HG03571 (cell line): ENCODE measurements around the gene SYT1.

Experiments
- ATAC-seq: cut with Tn5 transposase; IDR thresholded peaks from one replicate; pipeline ENCODE4 v1.9.1; 2021; ENCODE audit not compliant: unreplicated experiment

SYT1 gene

DNA sequence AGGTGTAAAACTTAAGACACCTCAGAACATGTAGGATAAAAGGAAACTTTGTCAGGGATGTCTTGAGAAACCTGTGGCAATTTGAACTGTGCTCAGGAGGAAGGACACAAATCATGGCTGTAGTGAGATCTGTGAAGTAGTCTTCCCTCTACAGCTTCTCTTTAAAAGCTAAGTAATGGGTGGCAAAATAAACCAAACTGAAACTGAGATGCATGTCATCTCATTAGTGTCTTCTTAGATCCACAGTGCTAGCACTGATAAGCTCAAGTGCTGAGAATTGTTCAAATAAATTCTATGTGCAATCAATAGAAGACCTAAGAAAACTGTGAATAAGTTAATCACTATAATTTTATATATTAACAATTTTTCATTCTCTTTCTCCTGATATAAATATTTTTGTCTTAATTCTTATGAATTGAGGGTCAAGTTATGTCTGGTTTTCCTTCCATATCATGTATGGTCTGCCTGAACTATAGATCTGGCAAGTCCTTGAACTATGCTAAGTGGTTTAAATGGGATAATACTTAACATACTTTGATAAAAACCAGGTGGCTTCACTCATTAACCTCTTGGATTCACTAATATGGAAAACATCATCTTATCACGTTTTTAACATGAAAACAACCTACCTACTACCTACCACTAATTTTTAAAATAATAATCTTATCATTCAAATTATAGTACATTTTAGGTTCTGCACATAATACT is 27.2 kb downstream of the SYT1 start:
- no peak for ATAC-seq

DNA sequence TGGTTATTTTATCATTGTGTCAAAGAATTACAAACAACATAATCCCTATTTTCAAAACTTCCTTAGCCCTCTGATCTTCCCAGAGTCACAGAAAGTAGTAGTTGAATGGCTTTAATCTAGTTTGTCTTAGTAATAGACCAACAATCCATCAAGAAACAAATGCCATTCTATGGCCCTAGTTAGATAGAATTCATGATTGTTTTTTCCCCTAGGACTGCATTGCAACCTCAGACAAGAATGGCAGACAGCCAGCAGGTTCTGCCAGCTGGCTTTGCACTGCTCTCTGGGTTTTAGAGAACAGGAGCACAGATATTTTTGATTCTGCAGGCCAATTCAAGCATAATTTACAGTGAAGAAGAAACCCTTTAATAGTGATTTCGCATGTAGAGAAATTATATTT is 33.8 kb downstream of the SYT1 start:
- no peak for ATAC-seq

DNA sequence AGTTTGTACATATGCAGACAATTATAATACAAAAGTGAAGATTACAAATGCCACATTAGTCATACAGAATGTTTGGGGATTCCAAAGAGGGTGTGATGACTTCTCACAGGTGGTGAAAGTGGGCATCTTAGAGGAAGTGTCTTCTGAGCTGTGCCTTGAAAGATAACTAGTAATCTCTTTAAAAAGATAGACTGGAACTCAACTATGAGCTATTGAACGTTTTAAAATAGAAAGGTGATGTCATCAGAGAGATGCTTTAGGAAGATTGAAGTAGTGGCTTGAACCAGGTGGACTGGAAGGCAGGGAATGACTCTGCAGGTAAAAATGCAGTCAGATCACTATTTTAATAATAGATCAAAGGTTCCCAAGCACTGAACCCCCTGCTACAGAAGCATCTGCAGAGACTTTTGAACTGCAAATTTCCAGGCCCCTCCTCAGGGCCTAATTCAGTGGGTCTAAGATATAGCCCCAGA is 50.3 kb downstream of the SYT1 start:
- ATAC-seq = no peak

DNA sequence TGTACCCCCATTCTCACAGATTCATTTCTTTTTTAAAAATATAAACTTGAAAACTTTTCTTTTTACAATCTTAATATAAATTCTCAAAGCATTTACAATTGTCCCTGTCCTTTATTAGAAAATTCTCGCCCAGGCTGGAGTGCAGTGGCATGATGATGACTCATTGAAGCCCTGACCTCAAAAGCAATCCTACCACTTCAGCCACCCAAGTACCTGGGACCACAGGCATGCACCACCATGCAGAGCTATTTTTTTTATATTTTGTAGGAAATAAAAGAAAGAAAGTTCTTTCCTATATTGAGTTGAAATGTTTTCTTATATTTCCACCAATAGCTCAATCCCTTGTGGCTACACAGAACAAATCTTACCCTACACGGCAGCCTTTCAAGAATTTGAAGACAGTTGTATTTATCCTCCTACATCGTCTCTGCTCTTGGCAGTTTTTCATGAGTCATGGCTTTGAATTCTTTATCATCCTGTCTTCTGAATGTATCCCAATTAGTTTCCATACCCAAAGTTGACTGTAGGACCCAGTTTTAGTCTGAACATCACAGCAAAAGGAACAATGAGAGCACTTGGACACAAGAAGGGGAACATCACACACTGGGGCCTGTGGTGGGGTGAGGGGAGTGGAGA is 52.4 kb downstream of the SYT1 start:
- ATAC-seq = no peak

DNA sequence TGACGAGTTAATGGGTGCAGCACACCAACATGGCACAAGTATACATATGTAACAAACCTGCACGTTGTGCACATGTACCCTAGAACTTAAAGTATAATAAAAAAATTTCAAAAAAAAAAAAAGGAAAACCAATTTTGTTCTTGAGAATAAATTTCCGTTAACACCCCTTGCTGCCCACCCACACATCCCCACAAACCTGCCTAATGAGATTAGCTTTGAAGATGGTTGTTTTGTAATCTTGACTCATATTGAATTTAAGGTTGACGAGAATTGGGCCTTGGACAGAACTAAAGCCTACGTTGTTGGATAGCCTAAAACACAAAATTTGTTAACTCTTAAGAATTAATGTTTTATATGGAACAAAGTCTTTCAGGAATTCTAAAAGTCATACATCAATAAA is 52.9 kb downstream of the SYT1 start:
- no peak for ATAC-seq

DNA sequence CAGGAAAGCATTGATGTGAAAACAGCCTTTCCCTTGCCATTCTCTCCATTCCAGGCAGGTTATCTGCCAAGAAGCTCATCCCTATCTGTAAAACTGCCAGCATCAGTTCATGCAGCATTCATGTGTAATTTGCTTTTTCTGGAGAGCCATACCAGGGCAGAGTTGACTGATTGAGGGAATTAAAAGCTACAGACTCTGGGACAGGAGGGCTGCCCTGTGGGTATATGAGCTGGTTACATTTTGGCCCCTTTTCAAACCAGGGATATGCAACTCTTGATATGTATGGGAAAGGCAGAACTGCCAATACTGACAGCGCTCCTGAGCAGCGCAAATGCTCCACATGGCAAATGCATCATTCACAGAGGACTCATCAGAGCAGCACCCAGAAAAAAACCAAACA is 53.7 kb downstream of the SYT1 start:
- no peak for ATAC-seq

DNA sequence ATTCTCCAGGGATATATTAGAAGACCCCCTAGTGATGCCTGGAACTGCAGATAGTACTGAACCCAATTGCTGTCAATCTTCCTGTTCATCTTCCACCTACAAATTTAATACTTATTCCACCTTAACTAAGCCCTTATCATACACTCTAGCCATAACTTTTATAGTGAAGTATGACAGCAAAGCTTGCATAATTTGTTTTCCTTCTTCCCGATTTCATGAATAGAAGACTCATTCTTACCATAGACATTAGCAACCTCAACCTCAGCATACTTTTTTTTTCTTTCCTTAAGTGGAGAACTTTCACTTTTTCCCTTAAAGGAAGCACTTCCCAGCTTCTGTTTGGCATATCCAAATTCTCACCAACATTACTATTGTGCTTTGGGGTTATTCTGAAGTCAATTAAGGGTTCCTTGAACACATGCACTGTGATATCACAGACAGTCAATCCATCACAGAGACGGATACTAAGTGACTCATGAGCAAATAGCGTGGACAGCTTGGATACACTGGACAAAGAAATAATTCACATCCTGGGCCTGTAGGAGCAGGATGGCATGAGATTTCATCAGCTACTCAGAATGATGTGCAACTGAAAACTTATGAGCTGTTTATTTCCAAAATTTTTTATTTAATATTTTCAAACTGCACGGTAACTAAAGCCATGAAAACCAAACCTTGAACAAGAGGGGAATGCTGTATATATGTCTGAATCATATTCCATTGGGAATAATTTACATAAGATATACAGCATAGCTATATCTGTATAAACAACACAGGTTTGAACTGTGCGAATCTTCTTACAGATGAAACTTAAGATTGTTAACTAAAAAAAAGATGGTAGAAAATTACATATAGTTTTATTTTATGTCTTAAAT is 63.9 kb downstream of the SYT1 start:
- no peak for ATAC-seq

DNA sequence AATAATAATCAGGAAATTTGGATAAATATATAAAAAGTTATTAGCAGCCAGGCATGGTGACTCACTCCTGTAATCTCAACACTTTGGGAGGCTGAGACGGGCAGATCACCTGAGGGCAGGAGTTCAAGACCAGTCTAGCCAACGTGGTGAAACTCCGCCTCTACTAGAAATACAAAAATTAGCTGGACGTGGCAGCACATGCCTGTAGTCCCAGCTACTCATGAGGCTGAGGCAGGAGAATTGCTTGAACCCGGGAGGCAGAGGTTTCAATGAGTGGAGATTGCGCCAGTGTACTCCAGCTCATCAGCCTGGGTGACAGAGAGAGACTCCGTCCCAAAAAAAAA is 64.5 kb downstream of the SYT1 start:
- ATAC-seq = no peak

DNA sequence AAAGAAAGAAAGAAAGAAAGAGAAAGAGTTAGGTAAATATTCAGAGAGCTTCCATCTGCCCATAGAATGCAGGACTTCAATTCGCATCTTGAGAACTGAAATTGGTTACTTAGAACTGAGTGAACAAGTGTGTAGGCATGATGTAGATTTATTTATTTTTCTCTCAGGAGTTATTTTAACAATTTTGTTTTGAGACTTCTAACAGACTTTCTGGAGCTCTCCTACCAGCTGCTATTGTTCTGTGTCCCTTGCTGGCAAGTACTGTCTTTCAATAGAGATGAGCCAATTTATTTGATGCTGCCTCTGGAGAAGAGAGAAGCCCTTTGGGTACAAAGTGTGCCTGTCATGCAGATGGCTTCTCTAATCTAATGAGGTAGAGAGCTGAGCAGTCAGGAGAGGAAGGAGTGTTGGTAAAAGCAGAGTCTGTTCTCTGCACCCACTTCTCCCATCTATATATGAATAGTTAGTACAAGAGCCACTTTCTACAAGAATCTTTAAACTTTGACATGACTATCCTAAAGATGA is 67.0 kb downstream of the SYT1 start:
- ATAC-seq = no peak

DNA sequence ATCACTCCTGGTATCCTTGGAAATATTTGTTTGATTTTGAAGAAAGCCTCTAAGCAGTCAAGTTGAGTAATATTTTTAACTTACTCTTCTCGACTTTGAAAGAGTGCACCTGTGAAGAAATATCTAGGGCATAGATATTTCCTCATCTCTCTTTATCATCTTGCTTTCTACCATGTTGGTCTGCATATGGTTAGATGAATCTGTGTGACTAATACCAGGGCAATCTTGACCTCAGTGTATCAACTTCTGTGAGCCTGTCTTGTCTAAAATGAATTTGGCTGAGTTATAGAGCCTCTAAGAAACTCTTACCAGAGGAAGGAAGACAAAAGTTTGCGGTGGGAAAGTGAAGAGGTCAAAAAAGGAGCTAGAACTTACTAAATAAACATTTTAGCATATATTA is 68.4 kb downstream of the SYT1 start:
- no peak for ATAC-seq

DNA sequence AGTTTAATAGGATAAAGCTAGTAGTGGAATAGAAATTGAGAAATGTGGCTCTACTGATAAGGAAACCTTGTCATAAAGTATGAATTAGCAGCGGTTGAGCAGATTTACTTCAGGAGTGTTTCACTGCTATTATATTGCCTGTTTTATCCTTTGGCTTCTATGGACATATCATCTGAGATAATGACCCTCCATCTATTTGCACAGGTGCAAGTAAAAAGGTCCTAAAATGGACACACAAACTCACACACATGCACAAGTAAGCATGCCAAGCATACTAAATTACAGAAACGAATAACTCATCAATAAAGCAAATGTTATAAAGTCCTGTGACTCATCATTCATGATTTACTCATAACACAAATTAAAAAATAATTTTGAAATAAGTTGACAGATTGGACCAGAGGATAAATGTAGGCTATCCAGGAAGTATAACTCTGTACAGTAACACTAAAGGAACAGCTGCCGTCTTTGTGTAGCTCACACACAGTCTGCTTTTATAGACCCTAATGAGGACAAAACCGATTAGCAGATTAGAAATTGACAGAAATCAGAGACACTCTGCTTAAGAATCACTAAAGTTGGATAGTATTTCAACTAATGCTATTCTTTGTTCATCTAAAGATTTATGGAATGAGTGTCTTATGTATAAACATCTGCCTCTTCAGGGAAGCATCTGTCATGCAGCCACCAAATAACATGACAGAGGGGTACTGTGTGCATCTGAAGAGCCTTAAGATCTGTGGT is 73.9 kb downstream of the SYT1 start:
- ATAC-seq = no peak

DNA sequence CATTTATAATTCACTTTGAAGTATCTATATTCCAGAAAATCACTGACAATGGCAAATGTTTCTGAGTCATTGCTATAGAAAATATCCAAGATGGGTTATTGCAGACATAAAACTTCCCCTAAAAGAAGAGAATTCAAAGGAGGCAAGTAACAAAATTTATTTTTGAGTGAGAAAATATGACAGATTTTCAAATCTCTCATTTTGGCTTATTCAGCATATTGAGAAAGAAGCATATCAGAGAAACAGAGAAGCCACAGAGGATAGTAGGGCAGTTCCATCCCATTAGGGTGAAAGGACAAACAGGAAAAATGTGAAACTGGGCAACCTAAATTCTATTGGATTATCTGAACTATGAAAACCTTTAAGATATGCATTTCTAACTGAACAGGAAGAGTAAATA is 85.0 kb downstream of the SYT1 start:
- no peak for ATAC-seq

DNA sequence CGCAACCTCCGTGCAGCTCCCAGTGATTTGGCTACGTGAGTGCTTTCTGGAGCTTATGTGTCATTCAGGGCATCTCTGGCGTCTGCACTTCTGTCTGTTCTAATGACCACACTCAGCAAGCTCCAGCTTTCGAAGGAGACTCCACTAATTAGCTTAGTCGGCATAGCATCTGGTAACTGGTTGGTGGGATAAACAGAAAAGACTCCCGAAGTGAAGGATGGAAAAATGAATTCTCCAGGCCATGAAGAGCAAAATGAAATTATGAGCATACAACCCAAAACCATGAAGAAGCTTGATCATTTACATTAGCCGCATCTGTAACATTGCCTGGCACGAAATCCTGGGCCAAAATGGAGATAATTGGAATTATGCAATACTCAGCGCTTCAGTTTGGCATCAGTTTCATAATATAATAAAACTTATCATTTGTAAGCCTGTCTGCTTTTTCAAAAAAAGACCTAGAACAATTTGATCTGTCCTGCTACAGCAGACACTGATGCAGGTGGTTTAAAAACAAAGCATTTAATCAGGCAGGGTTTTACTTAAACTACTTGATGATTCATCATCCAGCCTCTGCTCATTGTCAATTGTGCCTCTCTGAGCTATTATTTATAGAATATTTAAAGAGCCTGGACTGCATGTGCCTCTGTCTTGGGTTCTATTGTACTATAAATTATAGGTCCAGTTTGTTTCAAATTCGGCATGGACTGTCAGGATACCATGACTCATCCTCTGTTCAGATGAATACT is 87.4 kb downstream of the SYT1 start:
- ATAC-seq = no peak

DNA sequence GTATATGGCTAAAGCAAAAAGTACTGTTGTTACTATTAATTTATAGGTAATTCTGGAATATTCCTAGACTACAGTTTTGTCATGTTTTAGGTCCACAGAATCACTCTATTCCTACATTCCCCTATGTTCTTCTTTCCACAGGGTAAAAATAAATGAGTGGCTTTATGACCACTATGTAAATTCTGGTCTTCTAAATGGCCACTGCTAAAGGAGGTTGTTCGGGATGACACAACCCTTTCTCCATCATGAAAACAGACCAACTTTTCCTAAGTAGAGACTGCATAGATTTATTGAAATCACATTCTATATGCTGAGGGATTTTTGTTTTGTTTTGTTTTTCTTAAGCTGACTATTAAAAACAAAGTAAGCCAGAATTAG is 88.0 kb downstream of the SYT1 start:
- ATAC-seq = no peak

DNA sequence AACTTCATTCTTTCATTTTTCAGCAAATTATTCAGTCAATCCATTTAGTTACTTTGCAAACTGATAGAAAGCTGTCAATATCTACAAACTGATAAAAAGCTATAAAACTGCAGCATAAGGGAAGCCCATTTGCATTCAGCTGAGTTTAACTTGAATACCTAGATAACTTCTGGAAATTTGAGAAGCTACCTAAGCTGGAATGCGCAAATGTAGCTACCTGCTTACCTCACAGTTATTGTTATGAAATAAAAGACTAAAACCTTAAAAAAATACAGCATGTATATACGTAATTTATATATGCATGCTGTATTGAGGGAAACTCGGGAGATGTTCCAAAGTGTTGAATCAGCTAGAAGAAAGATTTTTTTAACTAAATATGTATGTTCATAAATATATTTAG is 94.4 kb downstream of the SYT1 start:
- no peak for ATAC-seq

DNA sequence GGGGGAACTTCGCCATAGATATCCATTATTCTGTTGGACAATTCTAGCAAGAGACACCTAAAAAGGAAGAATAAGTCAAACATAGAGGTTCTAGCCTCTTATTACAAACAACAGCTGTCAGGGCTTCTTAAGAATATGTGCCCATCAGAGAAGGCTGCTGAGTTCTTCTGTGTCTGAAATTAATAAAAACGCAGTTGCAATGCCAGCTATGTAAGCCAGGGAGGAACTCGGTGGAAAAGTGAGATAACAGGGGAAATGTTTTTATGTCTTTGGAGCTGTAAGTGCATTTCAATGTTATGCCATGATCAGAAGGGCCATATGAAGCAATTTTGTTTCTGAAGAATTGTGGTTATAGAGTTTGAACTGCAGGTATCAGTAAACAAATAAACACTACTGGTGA is 95.0 kb downstream of the SYT1 start:
- ATAC-seq = no peak

DNA sequence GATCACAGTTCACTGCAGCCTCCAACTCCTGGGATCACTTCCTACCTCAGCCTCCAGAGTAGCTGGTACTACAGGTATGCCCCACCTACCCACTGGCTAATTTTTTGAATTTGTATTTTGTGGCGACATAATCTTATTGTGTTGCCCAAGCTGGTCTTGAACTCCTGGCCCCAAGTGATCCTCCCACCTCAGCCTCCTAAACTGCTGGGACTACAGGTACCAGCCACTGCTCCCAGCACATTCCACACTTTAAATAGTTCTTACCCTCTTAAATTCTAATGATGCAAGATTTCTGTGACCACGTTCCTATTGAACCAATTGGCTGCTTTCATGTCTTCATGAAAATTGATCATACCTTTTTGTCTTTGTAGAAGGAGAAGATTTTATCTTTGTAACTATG is 96.6 kb downstream of the SYT1 start:
- ATAC-seq = no peak

DNA sequence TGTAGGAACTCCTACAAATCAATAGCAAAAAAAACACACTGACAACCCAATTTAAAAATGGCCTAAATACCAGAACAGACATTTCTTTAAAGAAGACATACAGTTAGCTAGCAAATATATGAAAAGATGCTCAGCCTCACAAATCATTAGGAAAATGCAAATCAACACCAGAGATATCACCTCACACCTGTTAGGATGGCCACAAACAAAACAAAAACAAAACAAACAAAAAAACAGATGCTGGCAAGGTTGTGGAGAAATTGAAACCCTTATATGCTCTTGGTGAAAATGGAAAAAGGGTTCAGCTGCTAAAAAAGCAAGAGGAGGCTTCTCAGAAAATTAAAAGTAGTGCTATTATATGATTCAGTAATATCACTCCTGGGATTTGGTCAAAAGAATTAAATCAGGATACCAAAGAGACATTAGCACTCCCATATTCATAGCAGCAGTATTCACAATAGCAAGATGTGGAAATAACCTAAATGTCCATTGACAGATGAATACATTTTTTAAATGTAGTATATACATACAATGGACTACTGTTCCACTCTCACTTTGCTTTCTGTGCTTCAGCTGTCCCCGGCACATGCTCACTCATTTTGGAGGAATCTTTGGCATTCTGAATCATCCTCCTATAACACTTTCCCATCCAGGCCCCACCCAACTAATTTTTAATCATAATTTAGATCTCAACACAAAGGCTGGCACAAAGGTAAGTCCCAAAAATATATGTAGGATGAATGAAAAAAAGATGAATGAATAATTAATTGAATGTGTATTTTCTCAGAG is 99.1 kb downstream of the SYT1 start:
- no peak for ATAC-seq

DNA sequence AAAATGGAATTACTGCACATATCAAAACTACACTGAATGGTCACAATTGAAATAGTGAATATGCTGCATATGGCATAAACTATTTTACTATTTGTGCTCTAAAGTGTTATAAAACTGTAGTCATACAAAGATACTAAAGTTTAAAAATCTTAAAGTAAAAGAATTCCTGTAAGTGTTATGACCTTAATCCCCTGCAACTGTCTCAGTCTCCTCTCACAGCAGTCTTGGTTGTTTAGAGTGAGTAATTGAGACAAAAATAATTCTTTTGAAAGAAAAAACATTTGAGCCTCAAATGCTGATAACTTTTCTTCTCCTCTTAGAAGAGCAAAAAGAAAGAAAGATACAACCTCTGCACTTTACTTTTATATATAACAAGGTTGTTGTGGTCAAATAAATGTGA is 99.9 kb downstream of the SYT1 start:
- ATAC-seq = no peak

DNA sequence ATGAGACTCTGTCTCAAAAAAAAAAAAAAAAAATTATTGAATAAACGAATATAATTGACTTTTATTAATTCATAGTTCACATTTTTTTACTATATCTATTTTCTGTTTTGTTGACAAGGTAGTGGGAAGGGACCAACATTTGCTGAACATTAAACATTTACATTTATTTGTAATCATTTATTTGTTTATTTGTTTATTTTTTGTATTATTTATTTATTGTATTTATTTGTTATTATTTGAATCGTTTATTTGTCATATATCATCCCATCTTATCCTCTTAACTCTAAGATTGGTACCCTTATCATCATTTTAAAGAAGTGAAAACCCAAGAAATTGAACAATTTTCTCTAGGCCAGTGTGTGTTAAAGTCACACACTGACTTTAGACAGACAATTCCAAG is 101.5 kb downstream of the SYT1 start:
- ATAC-seq = no peak
